Tibial nerve (tissue), 4 donors: ENCODE results near the gene PSMB1. TPM values are rescaled to one million over a fixed set of nuclear protein-coding genes. Genes with fewer than 3 reads are reported as not detected.

Experiments
- DNase-seq, 2 donors: peaks; one replicate each; pipeline ENCODE4 v3.0.0-alpha.2; 2019; ENCODE audit warnings: low spot score in 2 of 2
- H3K27ac ChIP-seq, 4 donors: fragments of 200-600 bp; sonication (generic) in 3 of 4; one replicate each; pipeline ENCODE4 v1.5.1; 2017 to 2019; ENCODE audit warnings: mild to moderate bottlenecking in 1 of 4
- H3K27me3 ChIP-seq, 2 donors: fragments of 200-600 bp; sonication (generic) in 1 of 2; one replicate each; pipeline versions ENCODE4 v1.5.1 to v1.6.0; 2017 to 2019
- H3K36me3 ChIP-seq, 3 donors: fragments of 200-600 bp; sonication (generic); one replicate each; pipeline ENCODE4 v1.5.1; 2018 to 2019
- H3K4me1 ChIP-seq, 4 donors: fragments of 200-600 bp; sonication (generic) in 3 of 4; one replicate each; pipeline ENCODE4 v1.5.1; 2017 to 2019
- H3K4me3 ChIP-seq, 4 donors: fragments of 200-600 bp; sonication (generic) in 3 of 4; one replicate each; pipeline ENCODE4 v1.5.1; 2017 to 2019; ENCODE audit warnings: mild to moderate bottlenecking in 1 of 4, moderate library complexity in 1 of 4
- H3K9me3 ChIP-seq, 4 donors: fragments of 200-600 bp; sonication (generic) in 3 of 4; one replicate each; pipeline ENCODE4 v1.5.1; 2017 to 2019
- CTCF ChIP-seq, 5 experiments: fragments of 200-600 bp in 3 of 5; fragments of 450-650 bp in 2 of 5; sonication (generic) in 3 of 5; IDR thresholded peaks; one replicate each; pipeline ENCODE4 v1.5.1; 2016 to 2019; ENCODE audit warnings: antibody characterized with exemption in 5 of 5, mild to moderate bottlenecking in 3 of 5, moderate library complexity in 2 of 5
- EP300 ChIP-seq, 2 donors: sonication (generic); formaldehyde crosslinking; IDR thresholded peaks; one replicate each; pipeline ENCODE4 v1.6.1; 2017; ENCODE audit warnings: antibody characterized with exemption in 2 of 2, mild to moderate bottlenecking in 1 of 2
- POLR2A ChIP-seq, 2 donors: fragments of 450-650 bp; IDR thresholded peaks; one replicate each; pipeline ENCODE4 v1.6.1; 2017; ENCODE audit warnings: antibody characterized with exemption in 2 of 2, mild to moderate bottlenecking in 2 of 2, moderate library complexity in 2 of 2
- WGBS, 2 donors: methylation state at CpG; one replicate each; pipeline ENCODE4 v1.1.5; 2018; 5-methylcytosine and 5-hydroxymethylcytosine counted together
- total RNA-seq, 4 donors: library from RNA; depleted of rRNA; stranded (reverse); fragments of >200 nt; gene quantifications; one replicate each; pipeline ENCODE4 v1.1.0, GENCODE V29; 2016

Gene PSMB1
- total RNA-seq, 4 donors from 2014 or later: 122 to 207 (median 155) TPM

- peak; percentile 65 to 79 for DNase-seq
- TF ChIP-seq EP300 (IDR thresholded peaks at IDR 0.05) (peak; percentile 59 to 67), POLR2A (IDR thresholded peaks at IDR 0.05) (peak; percentile 15 to 51), CTCF (IDR thresholded peaks at IDR 0.05) (no peak)
- H3K27ac ChIP-seq: peak within 1 kb of the TSS; percentile 79 to 90 (median 89)
- no peaks in the 10 kb centered on the region for H3K27me3 ChIP-seq
- 0% methylated on average over 39 to 45 of the region's 81 CpGs for WGBS, 2 donors
- H3K4me3 ChIP-seq: peak within 1 kb of the TSS; percentile 66 to 92 (median 84)
- H3K36me3 ChIP-seq: peaks cover 0 to 35% (median 0%) of the 10 kb centered on the region in 3 donors
- no peaks in the 10 kb centered on the region for H3K9me3 ChIP-seq
- H3K4me1 ChIP-seq: peaks cover 0 to 24% (median 9%) of the 10 kb centered on the region in 4 donors
These were observed 31.3 kb upstream of the PSMB1 start, which contains the start of gene PDCD2 for GRCh38 chr6:170584181-170584953. TSS of gene PDCD2 (minus strand) at chr6:170584637. CDS start at chr6:170584581, 56 bp downstream.

GRCh38 chr6:170583756-170584180 lies 30.7 kb upstream of the PSMB1 start:
- peaks cover 0 to 24% (median 9%) of the 10 kb centered on the region in 4 donors for H3K4me1 ChIP-seq
- H3K27me3 ChIP-seq: no peaks in the 10 kb centered on the region
- H3K4me3 ChIP-seq: peak overlapping the region; percentile 66 to 92 (median 84)
- TF ChIP-seq POLR2A (IDR thresholded peaks at IDR 0.05): no peak
- H3K27ac ChIP-seq: peak overlapping the region; percentile 79 to 90 (median 89)
- no peak for DNase-seq
- H3K36me3 ChIP-seq: peaks cover 0 to 41% (median 0%) of the 10 kb centered on the region in 3 donors
- H3K9me3 ChIP-seq: no peaks in the 10 kb centered on the region
- 0 to 1% methylated on average over 12 of the region's 12 CpGs for WGBS, 2 donors

GRCh38 chr6:170578909-170579308 lies 25.8 kb upstream of the PSMB1 start:
- no peak for DNase-seq
- H3K27me3 ChIP-seq: no peaks in the 10 kb centered on the region
- H3K4me3 ChIP-seq: no peak overlapping the region
- H3K36me3 ChIP-seq: peaks cover 0 to 86% (median 0%) of the 10 kb centered on the region in 3 donors
- no peak for TF ChIP-seq POLR2A (IDR thresholded peaks at IDR 0.05)
- TF ChIP-seq EP300 (IDR thresholded peaks at IDR 0.05): no peak
- TF ChIP-seq CTCF (IDR thresholded peaks at IDR 0.05): no peak
- H3K27ac ChIP-seq: no peak overlapping the region
- peaks cover 0 to 12% (median 2%) of the 10 kb centered on the region in 4 donors for H3K4me1 ChIP-seq
- no peaks in the 10 kb centered on the region for H3K9me3 ChIP-seq

GRCh38 chr6:170575250-170575649 lies 22.1 kb upstream of the PSMB1 start:
- no peaks in the 10 kb centered on the region for H3K4me1 ChIP-seq
- no peak for DNase-seq
- peaks cover 0 to 95% (median 12%) of the 10 kb centered on the region in 3 donors for H3K36me3 ChIP-seq
- H3K4me3 ChIP-seq: no peak overlapping the region
- TF ChIP-seq CTCF (IDR thresholded peaks at IDR 0.05) (no peak), EP300 (IDR thresholded peaks at IDR 0.05) (no peak), POLR2A (IDR thresholded peaks at IDR 0.05) (no peak)
- no peaks in the 10 kb centered on the region for H3K9me3 ChIP-seq
- no peaks in the 10 kb centered on the region for H3K27me3 ChIP-seq
- H3K27ac ChIP-seq: no peak overlapping the region
- WGBS, 2 donors: 71 to 77% methylated on average over 1 of the region's 1 CpG

- WGBS, 2 donors: 81 to 89% methylated on average over 2 of the region's 2 CpGs
- H3K9me3 ChIP-seq: no peaks in the 10 kb centered on the region
- no peak for DNase-seq
- H3K36me3 ChIP-seq: peaks cover 0 to 96% (median 17%) of the 10 kb centered on the region in 3 donors
- H3K27ac ChIP-seq: no peak overlapping the region
- H3K27me3 ChIP-seq: no peaks in the 10 kb centered on the region
- no peak overlapping the region for H3K4me3 ChIP-seq
- no peaks in the 10 kb centered on the region for H3K4me1 ChIP-seq
- TF ChIP-seq POLR2A (IDR thresholded peaks at IDR 0.05) (no peak), CTCF (IDR thresholded peaks at IDR 0.05) (no peak), EP300 (IDR thresholded peaks at IDR 0.05) (no peak)
These were observed 19.8 kb upstream of the PSMB1 start for GRCh38 chr6:170572704-170573466.
